GM18505 (cell line): ENCODE results near the gene SPATA25.
"Not testable (repeated sequence)": the region's sequence is repeated elsewhere in the genome, so short reads cannot be mapped to it uniquely, and the experiment has no call there.

Experiments used
- ATAC-seq: cut with Tn5 transposase; IDR thresholded peaks from one replicate; pipeline ENCODE4 v1.9.1; 2021; ENCODE audit not compliant: unreplicated experiment
- POLR2A ChIP-seq: IDR thresholded peaks from 4 replicates; pipeline ENCODE4 v1.6.1; 2011; ENCODE audit warnings: borderline replicate concordance; ENCODE audit not compliant: insufficient read depth, insufficient read length; ENCODE audit errors: extremely low read depth

SPATA25 gene

DNA sequence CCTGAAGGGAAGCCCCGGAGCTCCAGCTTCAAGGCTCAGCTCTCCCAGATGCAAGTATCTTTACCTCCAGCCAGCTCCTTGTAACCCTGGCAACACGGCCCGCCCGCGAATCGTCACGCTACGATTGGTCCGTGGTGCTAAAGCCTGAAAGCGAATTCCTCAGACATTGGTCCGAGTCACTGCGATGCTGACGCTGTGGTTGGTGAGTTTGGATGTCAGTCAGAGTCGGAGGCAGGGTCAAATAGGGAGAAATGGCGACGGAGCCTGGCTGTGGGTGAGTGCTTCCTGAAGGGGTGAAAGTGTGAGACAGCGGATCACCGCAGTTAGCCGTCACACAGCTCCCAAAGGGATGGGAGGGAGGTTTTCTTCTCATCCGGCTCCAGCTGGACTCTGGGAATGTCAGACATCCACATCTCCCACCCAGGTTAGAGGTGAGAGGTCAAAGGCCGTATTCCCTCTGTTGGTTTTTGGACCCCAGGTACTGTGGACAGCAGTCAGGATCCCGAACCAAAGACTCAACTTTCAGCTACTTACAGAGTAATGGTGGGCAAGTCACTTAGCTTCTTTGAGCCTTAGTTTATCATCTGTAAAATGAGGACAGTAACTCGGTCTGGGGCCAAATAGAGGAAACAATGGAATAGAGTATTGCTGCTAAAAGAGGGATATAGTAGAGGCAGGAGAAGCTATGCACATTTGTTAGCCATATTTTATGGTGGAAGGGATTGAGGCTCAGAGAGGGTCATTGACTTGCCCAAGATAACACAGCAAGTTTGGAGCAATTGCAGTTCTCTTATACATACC is 6.2 kb downstream of the SPATA25 start, which contains the start of gene ZSWIM1:
Gene ZSWIM1, plus strand, starts transcription at position 240 of the 801 bp plus-strand sequence. CDS start 1,366 bp downstream, outside the sequence.
- TF ChIP-seq POLR2A, result peak; percentile 91
- ATAC-seq, result peak; percentile 92

DNA sequence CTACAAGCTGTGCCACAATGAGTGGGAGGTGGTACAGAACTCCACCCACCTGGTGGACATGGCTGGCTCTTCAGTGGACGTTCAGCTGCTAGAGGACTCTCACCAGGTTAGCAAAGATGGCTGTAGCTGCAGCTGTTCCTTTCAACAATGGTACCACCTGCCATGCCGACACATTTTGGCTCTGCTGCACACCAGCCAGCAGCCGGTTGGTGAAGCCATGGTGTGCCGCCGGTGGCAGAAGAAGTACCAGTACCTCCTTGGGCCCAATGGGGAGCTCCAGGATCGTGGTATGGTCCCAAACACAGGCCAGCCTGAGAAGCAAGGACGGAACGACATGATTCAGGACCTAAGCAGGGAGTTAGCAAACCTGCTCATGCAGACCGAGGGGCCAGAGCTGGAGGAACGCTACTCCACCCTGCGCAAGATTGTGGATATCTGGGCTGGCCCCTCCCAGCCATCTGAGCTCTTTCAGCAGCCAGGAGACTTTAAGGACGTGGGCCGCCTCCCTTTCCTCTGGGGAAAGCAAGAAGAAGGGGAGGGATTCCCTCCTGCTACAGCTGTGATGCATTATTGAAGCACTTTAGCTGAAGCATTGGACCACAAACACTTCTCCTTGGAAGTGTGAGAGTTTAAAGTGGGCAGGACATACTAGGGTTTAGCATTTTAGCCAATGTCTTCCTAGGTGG is 9.2 kb downstream of the SPATA25 start:
- ATAC-seq, result no peak
- TF ChIP-seq POLR2A, result no peak

DNA sequence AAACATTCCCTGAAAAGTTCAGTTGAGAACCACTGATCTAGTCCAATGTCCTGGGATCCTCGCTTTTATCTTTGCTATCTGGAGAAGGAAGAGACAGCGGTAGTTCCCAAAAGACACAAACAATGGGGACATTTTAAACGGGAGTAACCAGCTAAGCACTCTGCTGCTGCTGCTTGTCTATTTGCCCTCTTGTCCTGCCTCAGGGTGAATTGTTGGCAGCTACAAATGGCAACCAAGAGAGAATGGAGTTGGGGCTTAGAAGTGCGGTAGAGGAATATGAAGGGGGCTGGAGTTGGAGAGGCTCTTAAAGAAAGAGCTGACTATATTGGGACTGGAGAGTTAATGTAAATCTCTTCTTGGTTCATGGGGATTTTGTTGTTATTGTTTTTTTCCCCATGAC is 12.8 kb downstream of the SPATA25 start:
- ATAC-seq, result no peak
- no peak for TF ChIP-seq POLR2A

DNA sequence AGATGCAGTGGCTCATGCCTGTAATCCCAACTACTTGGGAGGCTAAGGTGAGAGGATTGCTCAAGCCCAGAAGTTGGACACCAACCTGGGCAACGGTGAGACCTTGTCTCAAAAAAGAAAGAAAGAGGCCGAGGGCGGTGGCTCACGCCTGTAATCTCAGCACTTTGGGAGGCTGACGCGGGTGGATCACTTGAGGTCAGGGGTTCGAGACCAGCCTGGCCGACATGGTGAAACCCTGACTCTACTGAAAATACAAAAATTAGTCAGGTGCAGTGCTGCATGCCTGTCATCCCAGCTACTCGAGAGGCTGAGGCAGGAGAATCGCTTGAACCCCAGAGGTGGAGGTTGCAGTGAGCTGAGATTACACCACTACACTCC is 13.3 kb downstream of the SPATA25 start:
- not testable (repeated sequence) for ATAC-seq

DNA sequence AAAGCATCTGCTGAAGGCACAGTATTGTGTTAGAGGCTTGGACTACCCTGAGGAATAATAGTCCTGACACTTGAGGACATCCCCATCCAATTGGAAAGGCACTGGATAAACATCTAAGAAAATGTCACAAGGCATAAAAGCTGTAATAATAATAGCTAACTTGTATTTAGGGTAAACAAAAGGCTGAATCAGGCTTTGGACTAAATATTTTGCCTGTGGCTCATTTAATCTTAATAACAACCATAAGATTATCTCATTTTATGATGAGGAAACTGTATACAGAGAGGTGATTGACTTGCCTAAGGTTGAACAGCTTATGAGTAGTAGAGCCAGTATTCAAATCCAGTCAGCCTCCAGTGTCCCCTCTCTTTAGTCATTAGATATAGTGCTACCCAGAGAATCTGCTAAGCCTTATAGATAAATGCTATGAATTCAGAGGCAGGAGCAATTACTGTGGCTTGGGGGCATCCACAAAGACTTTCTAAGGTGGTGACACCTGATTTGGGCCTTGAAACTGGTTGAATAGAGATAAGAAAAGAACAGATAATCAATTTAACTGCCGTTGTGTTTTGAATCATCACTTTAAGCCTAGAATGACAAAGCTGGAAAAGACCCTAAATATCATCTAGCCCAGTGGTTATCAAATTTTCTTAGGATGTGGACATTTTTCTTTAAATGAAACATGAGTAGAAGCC is 13.9 kb downstream of the SPATA25 start:
- TF ChIP-seq POLR2A, result no peak
- no peak for ATAC-seq

DNA sequence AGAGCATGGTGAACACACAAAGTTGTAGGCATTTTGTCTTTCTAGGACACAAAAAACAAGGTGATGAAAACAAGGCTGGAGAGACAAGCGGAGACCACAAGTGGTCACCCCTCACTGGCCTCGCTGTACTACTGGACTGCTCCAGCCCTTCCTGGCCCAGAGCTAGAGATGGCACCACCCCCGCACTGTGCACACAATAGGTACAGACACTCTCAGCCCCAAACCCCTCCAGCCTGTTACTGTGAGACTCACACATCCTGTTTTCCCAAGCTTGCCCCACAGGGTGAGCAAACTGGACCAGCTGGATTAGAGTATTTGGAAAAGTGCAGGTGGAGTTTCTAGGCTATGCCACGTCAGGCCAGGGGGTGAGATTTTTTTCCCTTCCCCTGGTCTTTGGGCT is 14.8 kb downstream of the SPATA25 start:
- ATAC-seq, result no peak
- no peak for TF ChIP-seq POLR2A

DNA sequence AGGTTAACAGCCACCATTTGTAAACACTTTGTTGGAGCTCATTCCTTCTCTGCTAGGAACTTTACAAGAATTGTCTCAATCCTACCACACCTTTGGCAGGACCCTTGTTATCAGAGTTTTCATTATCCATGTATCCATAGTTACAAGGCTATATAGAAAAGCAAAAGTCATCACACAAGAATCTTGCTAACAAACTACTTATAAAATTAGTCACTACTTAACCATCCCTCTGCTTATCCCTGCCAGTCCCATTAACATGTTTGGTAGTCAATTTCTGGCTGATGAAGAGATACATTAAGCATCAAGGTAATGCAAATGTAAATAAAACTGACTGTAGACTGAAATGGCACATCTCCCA is 19.6 kb downstream of the SPATA25 start:
- ATAC-seq, result no peak
- TF ChIP-seq POLR2A, result no peak

DNA sequence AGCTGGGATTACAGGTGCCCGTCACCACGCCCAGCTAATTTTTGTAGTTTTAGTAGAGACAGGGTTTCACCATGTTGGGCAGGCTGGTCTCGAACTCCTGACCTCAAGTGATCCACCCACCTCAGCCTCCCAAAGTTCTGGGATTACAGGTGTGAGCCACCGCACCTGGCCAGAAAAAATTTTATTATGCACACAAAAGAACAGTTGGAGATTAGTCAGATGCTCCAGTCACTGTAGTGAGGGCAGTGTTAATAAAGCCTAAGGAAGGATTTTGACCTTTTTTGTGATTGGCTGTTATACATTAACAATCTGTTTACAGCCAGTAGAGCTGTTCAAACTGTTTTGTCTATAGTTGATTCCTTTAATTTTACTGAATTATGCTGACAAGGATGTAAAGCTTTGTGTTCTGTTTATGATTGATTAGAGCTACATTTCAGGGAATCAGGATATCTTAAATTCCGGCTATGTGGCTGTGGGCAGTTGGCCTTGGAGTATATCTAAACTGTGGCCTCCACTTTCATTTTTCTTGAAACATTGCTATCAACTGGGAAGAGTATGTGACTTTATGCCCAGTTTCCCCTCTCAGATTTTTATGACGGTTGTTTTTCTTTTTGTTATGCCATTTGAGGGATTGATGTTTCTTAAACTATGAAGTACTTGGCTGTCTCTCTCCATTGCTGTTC is 20.1 kb downstream of the SPATA25 start:
- no peak for ATAC-seq
- no peak for TF ChIP-seq POLR2A

DNA sequence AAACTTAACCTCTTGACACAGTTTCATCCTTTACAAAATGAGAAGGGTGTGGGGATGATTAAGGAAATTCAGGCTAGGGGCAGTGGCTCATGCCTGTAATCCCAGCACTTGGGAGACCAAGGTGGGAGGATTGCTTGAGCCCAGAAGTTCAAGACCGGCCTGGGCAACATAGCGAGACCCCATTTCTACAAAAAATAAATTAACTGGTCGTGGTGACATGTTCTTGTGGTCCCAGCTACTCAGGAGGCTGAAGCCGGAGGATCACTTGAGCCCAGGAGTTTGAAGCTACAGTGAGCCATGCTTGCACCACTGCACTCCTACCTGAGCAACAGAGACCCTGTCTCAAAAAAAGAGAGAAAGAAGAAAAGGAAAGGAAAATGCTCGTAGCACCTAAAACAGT is 21.0 kb downstream of the SPATA25 start:
- no peak for ATAC-seq
- no peak for TF ChIP-seq POLR2A

DNA sequence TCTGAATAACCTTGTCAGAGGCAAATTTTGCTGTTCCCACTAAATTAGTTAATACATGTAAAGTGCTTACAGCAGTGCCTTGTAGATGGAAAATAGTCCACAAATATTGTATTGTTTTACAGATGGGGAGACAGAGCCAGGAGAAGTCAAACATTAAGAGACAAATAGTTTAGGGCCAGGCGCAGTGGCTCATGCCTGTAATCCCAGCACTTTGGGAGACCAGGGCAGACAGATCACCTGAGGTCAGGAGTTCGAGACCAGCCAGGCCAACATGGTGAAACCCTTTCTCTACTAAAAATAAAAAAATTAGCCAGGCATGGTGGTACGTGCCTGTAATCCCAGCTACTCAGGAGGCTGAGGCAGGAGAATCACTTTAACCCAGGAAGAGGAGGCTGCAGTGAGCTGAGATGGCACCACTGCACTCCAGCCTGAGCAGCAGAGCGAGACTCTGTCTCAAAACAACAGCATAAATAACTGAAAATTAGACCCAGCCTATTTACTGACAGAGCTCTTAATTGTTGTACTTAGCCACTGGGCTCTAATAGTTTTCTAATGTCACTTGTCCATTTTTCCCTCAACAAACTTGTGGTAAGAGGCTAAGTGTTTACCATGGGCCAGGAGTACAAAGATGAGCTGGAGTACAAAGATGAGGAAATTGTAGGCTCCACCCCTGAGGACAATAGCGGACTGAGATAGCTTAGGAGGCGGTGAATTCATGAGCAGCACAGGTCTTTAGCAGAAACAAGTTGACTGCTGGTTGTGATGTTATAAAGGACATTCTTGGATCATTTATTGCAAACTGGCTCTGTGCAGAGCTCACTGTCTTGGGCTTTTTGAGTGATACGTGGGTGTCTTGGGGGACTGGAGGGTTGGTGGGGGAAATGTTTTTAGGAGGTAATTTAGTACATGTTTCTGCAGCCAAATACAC is 23.6 kb downstream of the SPATA25 start:
- TF ChIP-seq POLR2A, result no peak
- ATAC-seq, result no peak

DNA sequence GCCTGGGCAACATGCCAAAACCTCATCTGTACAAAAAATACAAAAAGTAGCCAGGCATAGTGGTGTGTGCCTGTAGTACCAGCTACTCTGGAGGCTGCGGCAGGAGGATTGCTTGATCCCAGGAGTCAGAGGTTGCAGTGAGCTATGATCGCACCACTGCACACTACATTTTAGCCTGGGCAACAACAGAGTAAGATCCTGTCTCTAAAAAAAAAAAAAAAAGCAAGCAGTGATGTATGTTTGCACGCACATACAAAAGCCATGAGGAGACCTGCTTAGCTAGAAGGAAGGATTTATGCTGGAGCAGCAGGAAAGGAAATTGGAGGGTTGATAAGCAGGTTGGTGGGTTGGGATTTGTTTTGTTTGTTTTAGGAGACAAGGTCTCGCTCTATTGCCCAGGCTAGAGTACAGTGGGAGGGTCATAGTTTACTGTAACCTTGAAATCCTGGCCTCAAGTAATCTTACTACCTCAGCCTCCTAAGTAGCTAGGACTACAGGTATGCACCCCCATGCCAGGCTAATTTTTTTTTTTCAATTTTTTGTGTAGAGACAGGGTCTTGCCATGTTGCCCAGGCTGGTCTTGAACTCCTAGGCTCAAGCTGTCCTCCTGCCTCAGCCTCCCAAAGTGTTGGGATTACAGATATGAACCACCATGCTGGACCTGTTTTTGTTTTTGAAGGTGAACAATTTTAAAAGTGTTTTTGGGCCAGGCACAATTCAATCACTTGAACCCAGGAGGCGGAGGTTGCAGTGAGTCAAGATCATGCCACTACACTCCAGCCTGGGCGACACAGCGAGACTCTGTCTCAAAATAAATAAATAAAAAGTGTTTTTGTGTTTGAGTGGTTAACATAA is 26.0 kb downstream of the SPATA25 start:
- TF ChIP-seq POLR2A, result no peak
- ATAC-seq, result no peak

DNA sequence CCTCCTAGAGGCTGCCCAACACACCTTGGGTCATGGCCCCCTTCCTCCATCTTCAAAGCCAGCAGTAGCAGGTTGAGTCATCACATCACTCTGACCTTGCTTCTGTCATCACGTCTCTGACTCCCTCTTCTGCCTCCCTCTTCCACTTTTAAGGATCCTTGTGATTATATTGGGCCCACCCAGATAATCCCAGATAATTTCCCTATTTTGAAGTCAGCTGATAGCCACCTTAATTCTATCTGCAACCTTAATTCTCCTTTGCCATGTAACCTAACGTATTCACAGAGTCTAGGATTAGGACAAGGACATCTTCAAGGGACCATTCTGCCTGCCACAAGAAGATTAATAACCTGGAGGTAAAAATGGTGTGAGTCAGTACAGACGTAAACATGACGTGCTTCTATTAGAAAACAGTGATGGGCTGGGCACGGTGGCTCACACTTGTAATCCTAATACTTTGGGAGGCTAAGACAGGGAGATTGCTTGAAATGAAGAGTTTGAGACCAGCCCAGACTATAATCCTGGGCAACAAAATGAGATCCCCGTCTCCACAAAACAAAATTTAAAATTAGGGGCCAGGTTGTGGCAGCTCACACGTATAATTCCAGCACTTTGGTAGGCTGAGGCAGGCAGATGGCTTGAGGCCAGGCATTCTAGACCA is 26.7 kb downstream of the SPATA25 start:
- no peak for TF ChIP-seq POLR2A
- ATAC-seq, result no peak

DNA sequence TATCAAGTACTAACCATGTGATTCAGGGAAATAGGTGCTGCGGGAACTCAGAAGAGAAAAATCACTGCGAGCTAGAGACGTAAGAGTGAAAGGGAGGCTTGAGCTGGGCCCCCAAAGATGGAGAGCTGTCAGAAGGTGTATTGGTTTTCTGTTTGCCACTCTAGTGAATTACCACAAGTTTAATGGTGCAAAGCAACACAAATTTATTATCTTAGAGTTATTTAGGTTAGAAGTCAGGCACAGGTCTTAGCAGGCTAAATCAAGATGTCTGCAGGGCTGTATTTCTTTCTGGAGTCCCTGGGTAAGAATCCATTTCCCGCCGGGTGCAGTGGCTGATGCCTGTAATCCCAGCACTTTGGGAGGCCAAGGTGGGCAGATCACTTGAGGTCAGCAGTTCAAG is 27.5 kb downstream of the SPATA25 start:
- ATAC-seq, result no peak

More for the DNA sequence above, 27.5 kb downstream of the SPATA25 start:
- no peak for TF ChIP-seq POLR2A
